B cell (primary cell): ENCODE data around the gene UBE2G2. TPM values are rescaled to one million over a fixed set of nuclear protein-coding genes. Genes with fewer than 3 reads are reported as not detected.

Source experiments
- ATAC-seq: fragments of 200-7000 bp; cut with Tn5 transposase; one replicate; pipeline ENCODE4 v1.10.0; 2021; ENCODE audit warnings: low read depth, mild to moderate bottlenecking, moderate number of reproducible peaks, moderate library complexity
- CTCF ChIA-PET: fragments of 350-600 bp; sonication (Branson Sonifier 250); formaldehyde crosslinking; loops from one replicate; lab custom pipeline; 2021; ENCODE audit warnings: antibody characterized with exemption, inconsistent platforms; lab: Charles Lee
- POLR2A ChIA-PET: fragments of 350-600 bp; sonication (Branson Sonifier 250); formaldehyde crosslinking; loops from one replicate; lab custom pipeline; 2021; ENCODE audit warnings: antibody characterized with exemption; lab: Charles Lee
- DNase-seq: peaks from one replicate; pipeline ENCODE4 v3.0.0; 2013
- H2AFZ ChIP-seq: 2 replicates; pipeline ENCODE4 v1.6.1; 2012; ENCODE audit warnings: mild to moderate bottlenecking, low read depth, low read length; ENCODE audit not compliant: insufficient read depth, poor library complexity, severe bottlenecking
- H3K27ac ChIP-seq, 2 donors: 1 replicate in 1 of 2; 2 replicates in 1 of 2; pipeline ENCODE4 v1.5.1; 2012 to 2013; ENCODE audit warnings: low read length in 2 of 2, mild to moderate bottlenecking in 2 of 2, moderate library complexity in 1 of 2
- H3K27me3 ChIP-seq, 4 experiments: fragments of 200-600 bp in 1 of 4; sonication (generic) in 1 of 4; replicated peaks in 1 of 4; 1 replicate in 2 of 4; 2 replicates in 2 of 4; pipeline versions ENCODE4 v1.6.1 to v1.7.0; 2013 to 2016; ENCODE audit warnings: low read length in 3 of 4, mild to moderate bottlenecking in 2 of 4, mixed read lengths in 1 of 4, moderate library complexity in 1 of 4; ENCODE audit not compliant: insufficient read depth in 4 of 4, control insufficient read depth in 3 of 4; ENCODE audit errors: control extremely low read depth in 1 of 4
- H3K36me3 ChIP-seq, 2 experiments: replicated peaks in 1 of 2; 1 replicate in 1 of 2; 2 replicates in 1 of 2; pipeline versions ENCODE4 v1.6.1 to v1.7.1; 2013; ENCODE audit warnings: low read length in 1 of 2; ENCODE audit not compliant: insufficient read depth in 2 of 2, control insufficient read depth in 1 of 2; ENCODE audit errors: control extremely low read depth in 1 of 2, extremely low read depth in 1 of 2
- H3K4me1 ChIP-seq, 2 donors: fragments of 200-600 bp in 1 of 2; sonication (generic) in 1 of 2; 1 replicate in 1 of 2; 2 replicates in 1 of 2; pipeline versions ENCODE4 v1.5.1 to v1.6.1; 2013 to 2017; ENCODE audit warnings: low read length in 2 of 2; ENCODE audit not compliant: control insufficient read depth in 2 of 2, insufficient read depth in 2 of 2
- H3K4me2 ChIP-seq: replicated peaks from 2 replicates; pipeline ENCODE3; 2012; ENCODE audit warnings: mild to moderate bottlenecking, low read depth, low read length; ENCODE audit not compliant: poor library complexity, severe bottlenecking
- H3K4me3 ChIP-seq, 5 experiments: fragments of 200-600 bp in 1 of 5; sonication (generic) in 1 of 5; 1 replicate in 3 of 5; 2 replicates in 2 of 5; pipeline versions ENCODE4 v1.5.1 to v1.7.0; 2011 to 2016; ENCODE audit warnings: low read length in 4 of 5, mild to moderate bottlenecking in 4 of 5, low read depth in 2 of 5, control low read depth in 1 of 5, moderate library complexity in 1 of 5; ENCODE audit not compliant: insufficient read depth in 1 of 5; ENCODE audit errors: control extremely low read depth in 1 of 5, extremely low read depth in 1 of 5
- H3K79me2 ChIP-seq: fragments of 200-600 bp; sonication (generic); one replicate; pipeline ENCODE4 v1.6.0; 2016; ENCODE audit warnings: low read length; ENCODE audit not compliant: control insufficient read depth, insufficient read depth
- H3K9ac ChIP-seq: fragments of 200-600 bp; sonication (generic); 2 replicates; pipeline ENCODE4 v1.6.1; 2017; ENCODE audit warnings: mild to moderate bottlenecking, low read length, moderate library complexity
- H3K9me3 ChIP-seq, 3 donors: one replicate each; pipeline versions ENCODE4 v1.6.1 to v1.7.1; 2013; ENCODE audit warnings: low read length in 2 of 3; ENCODE audit not compliant: control insufficient read depth in 2 of 3, insufficient read depth in 1 of 3; ENCODE audit errors: control extremely low read depth in 1 of 3
- H4K20me1 ChIP-seq: 2 replicates; pipeline ENCODE4 v1.6.0; 2012; ENCODE audit warnings: mild to moderate bottlenecking, low read length; ENCODE audit not compliant: insufficient read depth, control insufficient read depth, poor library complexity, severe bottlenecking
- H3K27ac Mint-ChIP-seq: one replicate; pipeline ENCODE4 v1.8.0; 2021; ENCODE audit warnings: mixed read lengths
- H3K27me3 Mint-ChIP-seq: one replicate; pipeline ENCODE4 v1.8.0; 2021; ENCODE audit warnings: mixed read lengths
- H3K4me1 Mint-ChIP-seq: one replicate; pipeline ENCODE4 v1.8.0; 2021; ENCODE audit warnings: mixed read lengths
- H3K4me3 Mint-ChIP-seq: one replicate; pipeline ENCODE4 v1.8.0; 2021; ENCODE audit warnings: mixed read lengths
- H3K9me3 Mint-ChIP-seq: one replicate; pipeline ENCODE4 v1.8.0; 2022; ENCODE audit warnings: mixed read lengths; ENCODE audit not compliant: insufficient read depth
- CTCF ChIP-seq: fragments of 200-600 bp; IDR thresholded peaks from one replicate; pipeline ENCODE4 v1.8.0; 2022; ENCODE audit warnings: antibody characterized with exemption, mild to moderate bottlenecking
- EZH2 ChIP-seq: IDR thresholded peaks from 2 replicates; pipeline ENCODE4 v1.6.1; 2012; ENCODE audit warnings: borderline replicate concordance, low read depth, mild to moderate bottlenecking, moderate library complexity, low read length; ENCODE audit not compliant: insufficient read depth, poor library complexity, severe bottlenecking
- WGBS: methylation state at CpG from one replicate; pipeline ENCODE4 v1.1.5; 2013; ENCODE audit warnings: missing lambda C conversion rate; ENCODE audit not compliant: insufficient coverage; 5-methylcytosine and 5-hydroxymethylcytosine counted together
- intact Hi-C: fragments of 100-400 bp; cut with micrococcal nuclease; formaldehyde crosslinking; loops from one replicate; pipeline ENCODE4 v1.10.0; 2022
- polyA plus RNA-seq: library from polyadenylated mRNA; depleted of rRNA; stranded (reverse); fragments of >200 nt; gene quantifications from 2 replicates; pipeline ENCODE4 v1.2.3, GENCODE V29; 2012
- total RNA-seq, 2 donors: library from RNA; stranded (reverse); fragments of 120-200 nt in 1 of 2; gene quantifications; 1 replicate in 1 of 2; 2 replicates in 1 of 2; pipeline versions ENCODE4 v1.2.3 to v1.2.4, GENCODE V29; 2013 to 2022

The UBE2G2 gene
- total and polyA plus RNA-seq, 2 donors (not counting 1 experiment from before 2014, with no cell fraction given): 96.4 to 109 TPM

GRCh38 chr21:44846485-44847260 lies 45.1 kb upstream of the UBE2G2 start:
- TF ChIP-seq CTCF: no peak
- TF ChIP-seq EZH2: no peak
- peaks cover 16 to 17% of the 10 kb centered on the region in 2 donors for H3K4me1 ChIP-seq
- WGBS: 42% methylated on average over 27 of the region's 27 CpGs
- H3K79me2 ChIP-seq: no peaks in the 10 kb centered on the region
- ATAC-seq (peak; percentile 59), DNase-seq (peak; percentile 68)
- H3K4me3 ChIP-seq: peak overlapping the region in 3 of 5 experiments; percentile 43 to 52 (median 48)
- H2AFZ ChIP-seq: peak overlapping the region; percentile 65
- H3K27ac ChIP-seq: no peak overlapping the region
- ChIA-PET POLR2A (interaction anchor here (0.7 kb wide), 1 partner anchor 337 kb away, joined by 3 read pairs; no protein-coding TSS in a partner anchor), CTCF (interaction anchor here (1.1 to 2.7 kb wide), 2 partner anchors 27 to 85 kb away, joined by 4 to 12 read pairs; partner anchors contain the start of gene PTTG1IP)
- peak overlapping the region; percentile 69 for H3K4me3 Mint-ChIP-seq
- H3K36me3 ChIP-seq: peaks cover 0 to 30% of the 10 kb centered on the region in 2 experiments
- H3K27ac Mint-ChIP-seq: no peak overlapping the region
- intact Hi-C loops: no loop called here
- peaks cover 18% of the 10 kb centered on the region for H3K4me1 Mint-ChIP-seq
- H3K9ac ChIP-seq: peak overlapping the region; percentile 68
- peaks cover 0 to 12% (median 2%) of the 10 kb centered on the region in 4 experiments for H3K27me3 ChIP-seq
- peaks cover 5% of the 10 kb centered on the region for H4K20me1 ChIP-seq
- peak overlapping the region; percentile 95 for H3K4me2 ChIP-seq
- H3K27me3 Mint-ChIP-seq: peaks cover 16% of the 10 kb centered on the region
- H3K9me3 ChIP-seq: no peaks in the 10 kb centered on the region
- no peaks in the 10 kb centered on the region for H3K9me3 Mint-ChIP-seq

GRCh38 chr21:44846224-44846484 lies 44.5 kb upstream of the UBE2G2 start:
- Histone ChIP-seq H2AFZ (peak overlapping the region; percentile 65), H3K27ac (peak overlapping the region in 1 of 2 donors; percentile 9), H3K9me3 (no peaks in the 10 kb centered on the region), H3K9ac (peak overlapping the region; percentile 68), H4K20me1 (peaks cover 3% of the 10 kb centered on the region), H3K4me3 (peak overlapping the region in 3 of 5 experiments; percentile 43 to 52 (median 48)), H3K36me3 (peaks cover 0 to 25% of the 10 kb centered on the region in 2 experiments), H3K27me3 (peaks cover 0 to 16% (median 2%) of the 10 kb centered on the region in 4 experiments), H3K4me2 (peak overlapping the region; percentile 95), H3K79me2 (no peaks in the 10 kb centered on the region), H3K4me1 (peaks cover 16 to 17% of the 10 kb centered on the region in 2 donors)
- Mint-ChIP-seq H3K4me1 (peaks cover 18% of the 10 kb centered on the region), H3K9me3 (no peaks in the 10 kb centered on the region), H3K4me3 (peak overlapping the region; percentile 69), H3K27ac (no peak overlapping the region), H3K27me3 (peaks cover 21% of the 10 kb centered on the region)
- TF ChIP-seq CTCF (peak; percentile 7), EZH2 (no peak)
- 7% methylated on average over 1 of the region's 1 CpG for WGBS
- DNase-seq (no peak), ATAC-seq (no peak)
- ChIA-PET CTCF (interaction anchor here (1.1 to 2.7 kb wide), 2 partner anchors 27 to 86 kb away, joined by 4 to 12 read pairs; partner anchors contain the start of gene PTTG1IP), POLR2A (interaction anchor here (0.7 kb wide), 1 partner anchor 336 kb away, joined by 3 read pairs; no protein-coding TSS in a partner anchor)
- intact Hi-C loops: no loop called here
